Subcutaneous abdominal adipose tissue (tissue), 5 donors: ENCODE data around the gene TARS2.

Experiments
- H3K27ac ChIP-seq: one replicate; pipeline ENCODE4 v1.7.0; 2013; ENCODE audit warnings: low read depth, mild to moderate bottlenecking, inconsistent platforms, low read length, moderate library complexity
- H3K27me3 ChIP-seq, 5 donors: one replicate each; pipeline ENCODE4 v1.7.0; 2013; ENCODE audit warnings: low read length in 5 of 5, inconsistent platforms in 1 of 5; ENCODE audit not compliant: control insufficient read depth in 5 of 5, insufficient read depth in 4 of 5
- H3K36me3 ChIP-seq, 5 donors: one replicate each; pipeline ENCODE4 v1.7.0; 2013; ENCODE audit warnings: low read length in 5 of 5; ENCODE audit not compliant: control insufficient read depth in 5 of 5, insufficient read depth in 5 of 5
- H3K4me1 ChIP-seq, 5 donors: one replicate each; pipeline ENCODE4 v1.7.0; 2013; ENCODE audit warnings: low read length in 5 of 5, mild to moderate bottlenecking in 3 of 5, moderate library complexity in 1 of 5; ENCODE audit not compliant: control insufficient read depth in 5 of 5, insufficient read depth in 5 of 5
- H3K4me3 ChIP-seq, 5 donors: one replicate each; pipeline ENCODE4 v1.7.0; 2013; ENCODE audit warnings: low read length in 5 of 5, low read depth in 1 of 5
- H3K9ac ChIP-seq, 5 donors: one replicate each; pipeline ENCODE4 v1.7.0; 2013; ENCODE audit warnings: low read length in 5 of 5, mild to moderate bottlenecking in 4 of 5, moderate library complexity in 3 of 5
- H3K9me3 ChIP-seq, 5 donors: one replicate each; pipeline ENCODE4 v1.7.0; 2013; ENCODE audit warnings: low read length in 5 of 5; ENCODE audit not compliant: control insufficient read depth in 5 of 5
- donor health status: healthy.
- donor health status: healthy.
- donor health status: healthy.
- donor health status: healthy.
- donor health status: healthy.

Gene TARS2, protein sequence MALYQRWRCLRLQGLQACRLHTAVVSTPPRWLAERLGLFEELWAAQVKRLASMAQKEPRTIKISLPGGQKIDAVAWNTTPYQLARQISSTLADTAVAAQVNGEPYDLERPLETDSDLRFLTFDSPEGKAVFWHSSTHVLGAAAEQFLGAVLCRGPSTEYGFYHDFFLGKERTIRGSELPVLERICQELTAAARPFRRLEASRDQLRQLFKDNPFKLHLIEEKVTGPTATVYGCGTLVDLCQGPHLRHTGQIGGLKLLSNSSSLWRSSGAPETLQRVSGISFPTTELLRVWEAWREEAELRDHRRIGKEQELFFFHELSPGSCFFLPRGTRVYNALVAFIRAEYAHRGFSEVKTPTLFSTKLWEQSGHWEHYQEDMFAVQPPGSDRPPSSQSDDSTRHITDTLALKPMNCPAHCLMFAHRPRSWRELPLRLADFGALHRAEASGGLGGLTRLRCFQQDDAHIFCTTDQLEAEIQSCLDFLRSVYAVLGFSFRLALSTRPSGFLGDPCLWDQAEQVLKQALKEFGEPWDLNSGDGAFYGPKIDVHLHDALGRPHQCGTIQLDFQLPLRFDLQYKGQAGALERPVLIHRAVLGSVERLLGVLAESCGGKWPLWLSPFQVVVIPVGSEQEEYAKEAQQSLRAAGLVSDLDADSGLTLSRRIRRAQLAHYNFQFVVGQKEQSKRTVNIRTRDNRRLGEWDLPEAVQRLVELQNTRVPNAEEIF

GRCh38 chr1:150486966-150487762 lies at the start of gene TARS2:
TARS2 (plus strand) TSS chr1:150487419; CDS start chr1:150487451, 32 bp downstream.
- Histone ChIP-seq H3K27me3 (no peaks in the 10 kb centered on the region), H3K9me3 (no peaks in the 10 kb centered on the region), H3K27ac (peak within 1 kb of the TSS; percentile 57), H3K4me3 (peak within 1 kb of the TSS; percentile 90 to 99 (median 94)), H3K4me1 (peaks cover 4 to 11% (median 10%) of the 10 kb centered on the region in 5 donors), H3K36me3 (peaks cover 4 to 21% (median 14%) of the 10 kb centered on the region in 5 donors), H3K9ac (peak within 1 kb of the TSS; percentile 83 to 93 (median 89))

- Histone ChIP-seq H3K27ac (no peak overlapping the region), H3K9ac (no peak overlapping the region), H3K36me3 (peaks cover 18 to 28% (median 26%) of the 10 kb centered on the region in 5 donors), H3K27me3 (no peaks in the 10 kb centered on the region), H3K4me1 (no peaks in the 10 kb centered on the region), H3K9me3 (no peaks in the 10 kb centered on the region), H3K4me3 (no peak overlapping the region)
Measured at GRCh38 chr1:150441121-150441520, 46.1 kb upstream of the TARS2 start.

- H3K4me3 ChIP-seq: no peak overlapping the region
- H3K36me3 ChIP-seq: peaks cover 34 to 53% (median 37%) of the 10 kb centered on the region in 5 donors
- H3K27ac ChIP-seq: no peak overlapping the region
- no peaks in the 10 kb centered on the region for H3K9me3 ChIP-seq
- no peaks in the 10 kb centered on the region for H3K27me3 ChIP-seq
- no peak overlapping the region for H3K9ac ChIP-seq
- H3K4me1 ChIP-seq: no peaks in the 10 kb centered on the region
Measured at GRCh38 chr1:150444232-150444631, 43.0 kb upstream of the TARS2 start.

DNA sequence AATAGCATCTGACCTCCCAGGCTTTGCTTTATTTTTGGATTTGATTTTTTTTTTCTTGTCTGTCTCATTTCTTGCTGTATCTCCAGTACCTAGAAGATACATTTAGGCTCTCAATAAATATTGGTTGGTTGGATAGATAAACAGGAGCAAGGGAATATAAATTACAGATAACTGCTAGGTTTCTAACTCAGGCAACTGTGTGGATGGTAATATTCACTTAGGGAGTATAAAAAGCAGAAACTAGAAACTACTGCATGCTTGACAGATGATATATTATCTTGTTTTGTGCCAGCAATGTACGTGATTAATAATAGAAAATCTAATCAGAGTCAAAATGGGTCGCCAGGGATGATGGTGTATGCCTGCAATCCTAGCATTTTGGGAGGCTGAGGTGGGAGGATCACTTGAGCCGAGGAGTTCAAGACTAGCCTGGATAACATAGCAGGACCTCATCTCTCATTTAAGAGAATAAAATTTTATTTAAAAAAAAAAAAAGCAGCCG lies 31.0 kb upstream of the TARS2 start:
- H3K27ac ChIP-seq: no peak overlapping the region
- no peaks in the 10 kb centered on the region for H3K9me3 ChIP-seq
- peaks cover 9 to 40% (median 32%) of the 10 kb centered on the region in 5 donors for H3K36me3 ChIP-seq
- no peaks in the 10 kb centered on the region for H3K27me3 ChIP-seq
- no peak overlapping the region for H3K4me3 ChIP-seq
- H3K9ac ChIP-seq: no peak overlapping the region
- no peaks in the 10 kb centered on the region for H3K4me1 ChIP-seq

DNA sequence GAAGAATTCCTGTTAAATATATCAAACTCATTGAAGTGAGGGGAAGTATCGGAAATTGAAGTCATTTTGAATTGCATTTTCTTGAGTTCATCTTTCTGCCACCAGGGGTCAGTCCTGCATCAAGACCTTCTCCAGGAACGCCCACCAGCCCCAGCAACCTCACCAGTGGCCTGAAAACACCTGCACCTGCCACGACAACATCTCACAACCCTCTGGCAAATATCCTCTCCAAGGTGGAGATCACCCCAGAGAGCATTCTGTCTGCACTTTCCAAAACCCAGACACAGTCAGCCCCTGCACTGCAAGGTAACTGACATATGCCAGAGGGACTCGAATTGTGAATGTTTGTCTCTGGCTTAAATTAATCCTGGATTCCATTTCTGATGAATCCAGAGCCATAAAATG lies 22.8 kb upstream of the TARS2 start:
- Histone ChIP-seq H3K9ac (no peak overlapping the region), H3K36me3 (peaks cover 12 to 37% (median 24%) of the 10 kb centered on the region in 5 donors), H3K4me1 (no peaks in the 10 kb centered on the region), H3K4me3 (no peak overlapping the region), H3K9me3 (no peaks in the 10 kb centered on the region), H3K27ac (no peak overlapping the region), H3K27me3 (no peaks in the 10 kb centered on the region)

GRCh38 chr1:150466964-150467363 lies 20.3 kb upstream of the TARS2 start:
- Histone ChIP-seq H3K4me3 (no peak overlapping the region), H3K27ac (no peak overlapping the region), H3K36me3 (peaks cover 7 to 44% (median 29%) of the 10 kb centered on the region in 5 donors), H3K4me1 (no peaks in the 10 kb centered on the region), H3K9me3 (no peaks in the 10 kb centered on the region), H3K27me3 (no peaks in the 10 kb centered on the region), H3K9ac (peak overlapping the region in 1 of 5 donors; percentile 13)

GRCh38 chr1:150469291-150469690 lies 17.9 kb upstream of the TARS2 start:
- Histone ChIP-seq H3K9ac (no peak overlapping the region), H3K27ac (no peak overlapping the region), H3K36me3 (peaks cover 7 to 49% (median 41%) of the 10 kb centered on the region in 5 donors), H3K4me3 (no peak overlapping the region), H3K9me3 (no peaks in the 10 kb centered on the region), H3K4me1 (no peaks in the 10 kb centered on the region), H3K27me3 (no peaks in the 10 kb centered on the region)

DNA sequence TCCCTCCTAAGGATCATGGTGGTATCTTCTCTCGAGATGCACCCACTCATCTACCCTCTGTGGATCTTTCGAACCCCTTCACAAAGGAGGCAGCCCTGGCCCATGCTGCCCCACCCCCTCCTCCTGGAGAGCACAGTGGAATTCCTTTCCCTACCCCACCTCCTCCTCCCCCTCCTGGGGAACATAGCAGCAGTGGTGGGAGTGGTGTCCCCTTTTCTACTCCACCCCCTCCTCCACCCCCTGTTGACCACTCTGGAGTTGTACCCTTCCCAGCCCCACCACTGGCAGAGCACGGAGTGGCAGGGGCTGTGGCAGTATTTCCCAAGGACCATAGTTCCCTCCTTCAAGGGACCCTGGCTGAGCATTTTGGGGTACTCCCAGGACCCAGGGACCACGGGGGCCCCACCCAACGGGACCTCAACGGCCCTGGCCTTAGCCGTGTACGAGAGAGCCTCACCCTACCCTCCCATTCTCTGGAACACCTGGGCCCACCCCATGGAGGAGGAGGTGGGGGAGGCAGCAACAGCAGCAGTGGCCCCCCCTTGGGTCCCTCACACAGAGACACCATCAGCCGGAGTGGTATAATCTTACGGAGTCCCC lies 14.5 kb upstream of the TARS2 start:
- no peak overlapping the region for H3K4me3 ChIP-seq
- peaks cover 0 to 12% (median 9%) of the 10 kb centered on the region in 5 donors for H3K4me1 ChIP-seq
- H3K27me3 ChIP-seq: no peaks in the 10 kb centered on the region
- H3K9me3 ChIP-seq: no peaks in the 10 kb centered on the region
- H3K36me3 ChIP-seq: peaks cover 0 to 31% (median 29%) of the 10 kb centered on the region in 5 donors
- H3K27ac ChIP-seq: no peak overlapping the region
- H3K9ac ChIP-seq: no peak overlapping the region

GRCh38 chr1:150473659-150474058 lies 13.6 kb upstream of the TARS2 start:
- peaks cover 0 to 13% (median 9%) of the 10 kb centered on the region in 5 donors for H3K4me1 ChIP-seq
- no peak overlapping the region for H3K4me3 ChIP-seq
- no peak overlapping the region for H3K27ac ChIP-seq
- H3K9ac ChIP-seq: no peak overlapping the region
- H3K9me3 ChIP-seq: no peaks in the 10 kb centered on the region
- no peaks in the 10 kb centered on the region for H3K27me3 ChIP-seq
- H3K36me3 ChIP-seq: peaks cover 0 to 31% (median 29%) of the 10 kb centered on the region in 5 donors
